NCI-H774 (cell line): ENCODE measurements around the gene OTUD6A.
"Not testable (repeated sequence)": the region's sequence is repeated elsewhere in the genome, so short reads cannot be mapped to it uniquely, and the experiment has no call there.

ENCODE experiments used
- DNase-seq: peaks from one replicate; lab custom pipeline; 2025; lab: John Stamatoyannopoulos, UW

The OTUD6A gene

GRCh38 chrX:70049406-70049805 is 12.9 kb upstream of the OTUD6A start:
- DNase-seq, result no peak

GRCh38 chrX:70049925-70050324 is 12.3 kb upstream of the OTUD6A start, which contains the start of gene AWAT2:
Gene AWAT2 (minus strand): TSS chrX:70049938. CDS start chrX:70049932, 6 bp downstream.
- no peak for DNase-seq

- no peak for DNase-seq
These were observed 9.2 kb upstream of the OTUD6A start for GRCh38 chrX:70052895-70053615.

GRCh38 chrX:70054391-70054790 is 7.9 kb upstream of the OTUD6A start:
- DNase-seq, result no peak

- DNase-seq, result no peak
These were observed 799 bp downstream of the OTUD6A start for GRCh38 chrX:70062961-70063550.

- no peak for DNase-seq
These were observed 4.4 kb downstream of the OTUD6A start for GRCh38 chrX:70066646-70067045.

- DNase-seq, result no peak
These were observed 17.0 kb downstream of the OTUD6A start for GRCh38 chrX:70079297-70079696.

- DNase-seq, result no peak
These were observed 17.6 kb downstream of the OTUD6A start for GRCh38 chrX:70079870-70080269.

GRCh38 chrX:70082723-70083122 is 20.5 kb downstream of the OTUD6A start:
- no peak for DNase-seq

GRCh38 chrX:70084592-70085240 is 22.5 kb downstream of the OTUD6A start:
- DNase-seq, result no peak

GRCh38 chrX:70087857-70088630 is 25.8 kb downstream of the OTUD6A start:
- DNase-seq, result no peak

- no peak for DNase-seq
These were observed 26.5 kb downstream of the OTUD6A start for GRCh38 chrX:70088751-70089150.

- DNase-seq, result no peak
These were observed 27.5 kb downstream of the OTUD6A start for GRCh38 chrX:70089604-70090297.

- DNase-seq, result no peak
These were observed 30.0 kb downstream of the OTUD6A start for GRCh38 chrX:70092247-70092646.

GRCh38 chrX:70096052-70096451 is 33.8 kb downstream of the OTUD6A start:
- no peak for DNase-seq

- no peak for DNase-seq
These were observed 43.0 kb downstream of the OTUD6A start for GRCh38 chrX:70105229-70105628.

GRCh38 chrX:70111436-70112026 is 49.3 kb downstream of the OTUD6A start:
- not testable (repeated sequence) for DNase-seq
